ENCODE measurements around the gene GALNT2.

The GALNT2 gene

DNA sequence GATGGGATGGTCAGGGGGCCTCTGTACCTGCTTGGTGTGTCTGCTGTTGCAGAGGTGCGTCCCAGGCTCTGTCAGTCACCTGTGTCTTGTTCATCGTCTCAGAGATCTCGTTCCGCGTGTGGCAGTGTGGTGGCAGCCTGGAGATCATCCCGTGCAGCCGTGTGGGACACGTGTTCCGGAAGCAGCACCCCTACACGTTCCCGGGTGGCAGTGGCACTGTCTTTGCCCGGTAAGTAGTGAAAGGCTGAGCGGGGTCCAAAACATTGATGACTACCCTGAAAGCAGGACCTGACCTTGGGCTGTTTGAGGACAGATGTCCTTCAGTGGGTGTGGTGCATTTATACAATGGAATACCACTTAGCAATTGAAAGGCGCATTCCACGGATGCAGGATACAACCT lies 188.1 kb downstream of the GALNT2 start (continued):
- TF ChIP-seq, protein P1, sequence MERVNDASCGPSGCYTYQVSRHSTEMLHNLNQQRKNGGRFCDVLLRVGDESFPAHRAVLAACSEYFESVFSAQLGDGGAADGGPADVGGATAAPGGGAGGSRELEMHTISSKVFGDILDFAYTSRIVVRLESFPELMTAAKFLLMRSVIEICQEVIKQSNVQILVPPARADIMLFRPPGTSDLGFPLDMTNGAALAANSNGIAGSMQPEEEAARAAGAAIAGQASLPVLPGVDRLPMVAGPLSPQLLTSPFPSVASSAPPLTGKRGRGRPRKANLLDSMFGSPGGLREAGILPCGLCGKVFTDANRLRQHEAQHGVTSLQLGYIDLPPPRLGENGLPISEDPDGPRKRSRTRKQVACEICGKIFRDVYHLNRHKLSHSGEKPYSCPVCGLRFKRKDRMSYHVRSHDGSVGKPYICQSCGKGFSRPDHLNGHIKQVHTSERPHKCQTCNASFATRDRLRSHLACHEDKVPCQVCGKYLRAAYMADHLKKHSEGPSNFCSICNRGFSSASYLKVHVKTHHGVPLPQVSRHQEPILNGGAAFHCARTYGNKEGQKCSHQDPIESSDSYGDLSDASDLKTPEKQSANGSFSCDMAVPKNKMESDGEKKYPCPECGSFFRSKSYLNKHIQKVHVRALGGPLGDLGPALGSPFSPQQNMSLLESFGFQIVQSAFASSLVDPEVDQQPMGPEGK (CRISPR knock-in tag; IDR thresholded peaks at IDR 0.05; ENCODE audit: borderline replicate concordance) = no peak
- TF ChIP-seq RARB (CRISPR knock-in tag; IDR thresholded peaks at IDR 0.05) = no peak
- no peak for TF ChIP-seq ZNF8 (CRISPR knock-in tag; IDR thresholded peaks at IDR 0.05)
- no peak for TF ChIP-seq ESRRG (CRISPR knock-in tag; IDR thresholded peaks at IDR 0.05)
- TF ChIP-seq ZNF70 (CRISPR knock-in tag; IDR thresholded peaks at IDR 0.05) = no peak
- no peak for TF ChIP-seq ARNTL (CRISPR knock-in tag; IDR thresholded peaks at IDR 0.05; ENCODE audit: borderline replicate concordance, low read depth)
- no peak for TF ChIP-seq OSR1 (CRISPR knock-in tag; IDR thresholded peaks at IDR 0.05)
- TF ChIP-seq CSDC2 (CRISPR knock-in tag; IDR thresholded peaks at IDR 0.05) = no peak
- no peak for TF ChIP-seq PPARA (CRISPR knock-in tag; IDR thresholded peaks at IDR 0.05; ENCODE audit: borderline replicate concordance)

DNA sequence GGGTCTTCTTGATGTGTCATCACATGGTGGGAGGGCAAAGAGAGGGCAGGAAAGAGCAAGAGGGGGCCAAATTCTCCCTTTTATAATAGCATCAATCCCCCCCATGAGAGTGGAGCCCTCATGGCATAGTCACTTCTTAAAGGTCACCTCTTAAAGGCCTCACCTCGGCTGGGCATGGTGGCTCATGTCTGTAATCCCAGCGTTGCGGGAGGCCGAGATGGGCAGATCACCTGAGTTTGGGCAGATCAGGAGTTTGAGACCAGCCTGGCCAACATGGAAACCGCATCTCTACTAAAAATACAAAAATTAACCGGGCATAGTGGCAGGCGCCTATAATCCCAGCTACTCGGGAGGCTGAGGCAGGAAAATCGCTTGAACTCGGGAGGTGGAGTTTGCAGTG lies 189.0 kb downstream of the GALNT2 start:
- TF ChIP-seq CSDC2 (CRISPR knock-in tag; IDR thresholded peaks at IDR 0.05) (no peak), ZNF8 (CRISPR knock-in tag; IDR thresholded peaks at IDR 0.05) (no peak), TCF4 (CRISPR knock-in tag; IDR thresholded peaks at IDR 0.05; ENCODE audit: borderline replicate concordance) (no peak), BACH2 (CRISPR knock-in tag; IDR thresholded peaks at IDR 0.05; ENCODE audit: borderline replicate concordance) (no peak), ZNF70 (CRISPR knock-in tag; IDR thresholded peaks at IDR 0.05) (no peak), PPARA (CRISPR knock-in tag; IDR thresholded peaks at IDR 0.05; ENCODE audit: borderline replicate concordance) (no peak), ARNTL (CRISPR knock-in tag; IDR thresholded peaks at IDR 0.05; ENCODE audit: borderline replicate concordance, low read depth) (no peak), ISL1 (CRISPR knock-in tag; IDR thresholded peaks at IDR 0.05) (no peak)
- TF ChIP-seq, protein P2, sequence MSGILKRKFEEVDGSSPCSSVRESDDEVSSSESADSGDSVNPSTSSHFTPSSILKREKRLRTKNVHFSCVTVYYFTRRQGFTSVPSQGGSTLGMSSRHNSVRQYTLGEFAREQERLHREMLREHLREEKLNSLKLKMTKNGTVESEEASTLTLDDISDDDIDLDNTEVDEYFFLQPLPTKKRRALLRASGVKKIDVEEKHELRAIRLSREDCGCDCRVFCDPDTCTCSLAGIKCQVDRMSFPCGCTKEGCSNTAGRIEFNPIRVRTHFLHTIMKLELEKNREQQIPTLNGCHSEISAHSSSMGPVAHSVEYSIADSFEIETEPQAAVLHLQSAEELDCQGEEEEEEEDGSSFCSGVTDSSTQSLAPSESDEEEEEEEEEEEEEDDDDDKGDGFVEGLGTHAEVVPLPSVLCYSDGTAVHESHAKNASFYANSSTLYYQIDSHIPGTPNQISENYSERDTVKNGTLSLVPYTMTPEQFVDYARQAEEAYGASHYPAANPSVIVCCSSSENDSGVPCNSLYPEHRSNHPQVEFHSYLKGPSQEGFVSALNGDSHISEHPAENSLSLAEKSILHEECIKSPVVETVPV (CRISPR knock-in tag; IDR thresholded peaks at IDR 0.05) = no peak
- TF ChIP-seq, protein P3, sequence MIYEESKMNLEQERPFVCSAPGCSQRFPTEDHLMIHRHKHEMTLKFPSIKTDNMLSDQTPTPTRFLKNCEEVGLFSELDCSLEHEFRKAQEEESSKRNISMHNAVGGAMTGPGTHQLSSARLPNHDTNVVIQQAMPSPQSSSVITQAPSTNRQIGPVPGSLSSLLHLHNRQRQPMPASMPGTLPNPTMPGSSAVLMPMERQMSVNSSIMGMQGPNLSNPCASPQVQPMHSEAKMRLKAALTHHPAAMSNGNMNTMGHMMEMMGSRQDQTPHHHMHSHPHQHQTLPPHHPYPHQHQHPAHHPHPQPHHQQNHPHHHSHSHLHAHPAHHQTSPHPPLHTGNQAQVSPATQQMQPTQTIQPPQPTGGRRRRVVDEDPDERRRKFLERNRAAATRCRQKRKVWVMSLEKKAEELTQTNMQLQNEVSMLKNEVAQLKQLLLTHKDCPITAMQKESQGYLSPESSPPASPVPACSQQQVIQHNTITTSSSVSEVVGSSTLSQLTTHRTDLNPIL (CRISPR knock-in tag; IDR thresholded peaks at IDR 0.05; ENCODE audit: low read depth) = no peak

DNA sequence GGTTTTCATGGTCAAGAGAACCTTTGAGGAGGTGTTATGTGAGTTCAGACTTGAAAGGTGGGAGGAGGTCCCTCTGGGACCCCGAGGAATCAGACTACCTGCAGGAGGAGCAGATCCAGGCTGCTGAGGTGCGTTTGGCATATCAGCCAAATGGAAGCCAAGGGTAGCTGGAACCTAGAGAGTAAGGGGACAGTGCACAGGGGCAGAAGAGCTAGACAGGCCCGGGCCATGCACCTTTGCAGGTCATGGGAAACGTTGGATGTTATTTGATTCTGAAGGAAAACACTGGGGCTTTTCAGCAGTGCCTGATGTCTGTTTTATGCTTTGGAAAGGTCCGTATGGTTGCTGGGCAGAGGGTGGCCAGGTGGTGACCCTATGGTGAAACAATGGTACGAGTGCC lies 189.9 kb downstream of the GALNT2 start:
- ATAC-seq = no peak
- TF ChIP-seq ESRRG (CRISPR knock-in tag; IDR thresholded peaks at IDR 0.05) (no peak), ZNF565 (CRISPR knock-in tag; conservative IDR thresholded peaks at IDR 0.05; ENCODE audit: low read depth) (no peak), ZFP3 (CRISPR knock-in tag; IDR thresholded peaks at IDR 0.05) (no peak)

More for the DNA sequence above, 189.0 kb downstream of the GALNT2 start:
- ATAC-seq = no peak

DNA sequence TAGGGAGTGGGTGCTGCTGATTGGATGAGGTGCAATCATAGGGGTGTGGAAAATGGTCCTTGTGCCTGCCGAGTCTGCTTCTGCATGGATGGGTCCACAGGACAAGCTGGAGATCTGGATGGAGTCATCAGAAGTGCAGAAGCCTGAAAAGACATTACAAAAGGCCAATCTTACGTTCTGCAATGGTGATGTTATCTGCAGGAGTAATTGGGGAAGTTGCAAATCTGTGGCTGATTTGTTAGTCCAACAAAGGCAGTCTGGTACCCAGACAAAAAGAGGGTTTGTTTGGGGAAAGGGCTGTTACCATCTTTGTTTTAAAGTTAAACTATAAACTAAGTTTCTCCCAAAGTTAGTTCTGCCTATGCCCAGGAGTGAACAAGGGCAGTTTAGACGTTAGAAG lies 192.6 kb downstream of the GALNT2 start:
- ATAC-seq = no peak
- TF ChIP-seq TOX (CRISPR knock-in tag; IDR thresholded peaks at IDR 0.05; ENCODE audit: borderline replicate concordance) (no peak), ISL1 (CRISPR knock-in tag; IDR thresholded peaks at IDR 0.05) (no peak), RARB (CRISPR knock-in tag; IDR thresholded peaks at IDR 0.05) (no peak), ESRRG (CRISPR knock-in tag; IDR thresholded peaks at IDR 0.05) (no peak)
- TF ChIP-seq, protein P4, sequence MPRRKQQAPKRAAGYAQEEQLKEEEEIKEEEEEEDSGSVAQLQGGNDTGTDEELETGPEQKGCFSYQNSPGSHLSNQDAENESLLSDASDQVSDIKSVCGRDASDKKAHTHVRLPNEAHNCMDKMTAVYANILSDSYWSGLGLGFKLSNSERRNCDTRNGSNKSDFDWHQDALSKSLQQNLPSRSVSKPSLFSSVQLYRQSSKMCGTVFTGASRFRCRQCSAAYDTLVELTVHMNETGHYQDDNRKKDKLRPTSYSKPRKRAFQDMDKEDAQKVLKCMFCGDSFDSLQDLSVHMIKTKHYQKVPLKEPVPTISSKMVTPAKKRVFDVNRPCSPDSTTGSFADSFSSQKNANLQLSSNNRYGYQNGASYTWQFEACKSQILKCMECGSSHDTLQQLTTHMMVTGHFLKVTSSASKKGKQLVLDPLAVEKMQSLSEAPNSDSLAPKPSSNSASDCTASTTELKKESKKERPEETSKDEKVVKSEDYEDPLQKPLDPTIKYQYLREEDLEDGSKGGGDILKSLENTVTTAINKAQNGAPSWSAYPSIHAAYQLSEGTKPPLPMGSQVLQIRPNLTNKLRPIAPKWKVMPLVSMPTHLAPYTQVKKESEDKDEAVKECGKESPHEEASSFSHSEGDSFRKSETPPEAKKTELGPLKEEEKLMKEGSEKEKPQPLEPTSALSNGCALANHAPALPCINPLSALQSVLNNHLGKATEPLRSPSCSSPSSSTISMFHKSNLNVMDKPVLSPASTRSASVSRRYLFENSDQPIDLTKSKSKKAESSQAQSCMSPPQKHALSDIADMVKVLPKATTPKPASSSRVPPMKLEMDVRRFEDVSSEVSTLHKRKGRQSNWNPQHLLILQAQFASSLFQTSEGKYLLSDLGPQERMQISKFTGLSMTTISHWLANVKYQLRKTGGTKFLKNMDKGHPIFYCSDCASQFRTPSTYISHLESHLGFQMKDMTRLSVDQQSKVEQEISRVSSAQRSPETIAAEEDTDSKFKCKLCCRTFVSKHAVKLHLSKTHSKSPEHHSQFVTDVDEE (CRISPR knock-in tag; IDR thresholded peaks at IDR 0.05) = no peak

DNA sequence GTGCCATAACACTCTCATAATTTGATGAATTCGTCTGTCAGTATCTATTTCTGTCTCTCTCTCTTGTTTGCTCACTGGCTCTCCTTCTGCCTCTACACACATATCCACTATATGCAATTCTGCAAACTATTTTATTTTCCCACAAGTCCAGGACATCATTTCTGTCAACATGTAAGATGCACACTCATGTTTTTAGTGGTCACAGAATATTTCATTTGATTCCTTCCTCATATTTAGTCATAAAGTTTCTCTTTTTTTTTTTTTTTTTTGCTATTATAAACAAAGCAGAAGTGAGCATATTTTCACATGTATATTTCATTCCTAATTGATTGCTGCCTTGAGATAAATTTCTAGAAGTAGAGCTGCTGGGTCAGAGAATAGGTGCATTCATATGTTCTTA lies 193.8 kb downstream of the GALNT2 start:
- ATAC-seq = no peak
- no peak for TF ChIP-seq OSR1 (CRISPR knock-in tag; IDR thresholded peaks at IDR 0.05)
- TF ChIP-seq GLIS3 (CRISPR knock-in tag; IDR thresholded peaks at IDR 0.05) = no peak
- no peak for TF ChIP-seq PPARA (CRISPR knock-in tag; IDR thresholded peaks at IDR 0.05; ENCODE audit: borderline replicate concordance)
- TF ChIP-seq ZNF70 (CRISPR knock-in tag; IDR thresholded peaks at IDR 0.05) = no peak
- TF ChIP-seq ARNTL (CRISPR knock-in tag; IDR thresholded peaks at IDR 0.05; ENCODE audit: borderline replicate concordance, low read depth) = no peak
- TF ChIP-seq ZNF565 (CRISPR knock-in tag; conservative IDR thresholded peaks at IDR 0.05; ENCODE audit: low read depth) = no peak
- TF ChIP-seq, protein P1 (CRISPR knock-in tag; IDR thresholded peaks at IDR 0.05; ENCODE audit: borderline replicate concordance) = no peak
- no peak for TF ChIP-seq ZFP3 (CRISPR knock-in tag; IDR thresholded peaks at IDR 0.05)
- TF ChIP-seq, protein P2 (CRISPR knock-in tag; IDR thresholded peaks at IDR 0.05) = no peak
- TF ChIP-seq SNAI2 (CRISPR knock-in tag; IDR thresholded peaks at IDR 0.05) = no peak
- no peak for TF ChIP-seq ESRRG (CRISPR knock-in tag; IDR thresholded peaks at IDR 0.05)
- TF ChIP-seq TOX (CRISPR knock-in tag; IDR thresholded peaks at IDR 0.05; ENCODE audit: borderline replicate concordance) = no peak
- no peak for TF ChIP-seq ZFP30 (CRISPR knock-in tag; IDR thresholded peaks at IDR 0.05)
- TF ChIP-seq TCF4 (CRISPR knock-in tag; IDR thresholded peaks at IDR 0.05; ENCODE audit: borderline replicate concordance) = no peak
- TF ChIP-seq BACH2 (CRISPR knock-in tag; IDR thresholded peaks at IDR 0.05; ENCODE audit: borderline replicate concordance) = no peak
- no peak for TF ChIP-seq ZC3H10 (CRISPR knock-in tag; IDR thresholded peaks at IDR 0.05)
- no peak for TF ChIP-seq ISL1 (CRISPR knock-in tag; IDR thresholded peaks at IDR 0.05)
